ENCODE measurements around the gene CD44.
A peak's percentile ranks its signal among the peaks of the same experiment; 100 is the strongest.

CD44 gene

GRCh38 chr11:35112056-35112845, 26.7 kb upstream of the CD44 start:
- no peak for DNase-seq

- no peak for DNase-seq
These were observed 26.2 kb upstream of the CD44 start for GRCh38 chr11:35112846-35113105.

GRCh38 chr11:35114906-35115687, 23.9 kb upstream of the CD44 start:
- no peak for DNase-seq

GRCh38 chr11:35115688-35116030, 23.3 kb upstream of the CD44 start:
- no peak for DNase-seq

GRCh38 chr11:35116245-35116644, 22.7 kb upstream of the CD44 start:
- no peak for DNase-seq

- DNase-seq: no peak
These were observed 22.0 kb upstream of the CD44 start for GRCh38 chr11:35116762-35117640.

- no peak for DNase-seq
These were observed 20.1 kb upstream of the CD44 start for GRCh38 chr11:35118906-35119305.

GRCh38 chr11:35121326-35121865, 17.6 kb upstream of the CD44 start:
- DNase-seq: no peak

- DNase-seq: no peak
These were observed 16.7 kb upstream of the CD44 start for GRCh38 chr11:35122308-35122707.

- DNase-seq: no peak
These were observed 12.7 kb upstream of the CD44 start for GRCh38 chr11:35126000-35126878.

GRCh38 chr11:35126879-35127581, 11.9 kb upstream of the CD44 start:
- no peak for DNase-seq

- no peak for DNase-seq
These were observed 11.4 kb upstream of the CD44 start for GRCh38 chr11:35127619-35128018.

- no peak for DNase-seq
These were observed 7.9 kb upstream of the CD44 start for GRCh38 chr11:35131094-35131493.

- no peak for DNase-seq
These were observed 7.1 kb upstream of the CD44 start for GRCh38 chr11:35131886-35132285.

- no peak for DNase-seq
These were observed 5.3 kb upstream of the CD44 start for GRCh38 chr11:35133656-35134055.

- peak; percentile 22 for DNase-seq
These were observed 4.4 kb upstream of the CD44 start for GRCh38 chr11:35134403-35135148.

GRCh38 chr11:35135222-35135621, 3.7 kb upstream of the CD44 start:
- no peak for DNase-seq

- DNase-seq: no peak
These were observed 2.7 kb upstream of the CD44 start for GRCh38 chr11:35136311-35136710.

- no peak for DNase-seq
These were observed 913 bp upstream of the CD44 start for GRCh38 chr11:35138058-35138457.

- DNase-seq: no peak
These were observed 397 bp upstream of the CD44 start for GRCh38 chr11:35138606-35138942.

- peak; percentile 16 for DNase-seq
These were observed 831 bp downstream of the CD44 start for GRCh38 chr11:35139722-35140282.
